ENCODE measurements around the gene ARL6IP6. TPM values are rescaled to one million over a fixed set of nuclear protein-coding genes. Genes with fewer than 3 reads are reported as not detected.

ARL6IP6 gene
- total and polyA plus RNA-seq, 2 of the 13 experiments (the other 11 are each of a cell fraction or from before 2014, with no cell fraction given) = 45.0 to 65.9 TPM

DNA sequence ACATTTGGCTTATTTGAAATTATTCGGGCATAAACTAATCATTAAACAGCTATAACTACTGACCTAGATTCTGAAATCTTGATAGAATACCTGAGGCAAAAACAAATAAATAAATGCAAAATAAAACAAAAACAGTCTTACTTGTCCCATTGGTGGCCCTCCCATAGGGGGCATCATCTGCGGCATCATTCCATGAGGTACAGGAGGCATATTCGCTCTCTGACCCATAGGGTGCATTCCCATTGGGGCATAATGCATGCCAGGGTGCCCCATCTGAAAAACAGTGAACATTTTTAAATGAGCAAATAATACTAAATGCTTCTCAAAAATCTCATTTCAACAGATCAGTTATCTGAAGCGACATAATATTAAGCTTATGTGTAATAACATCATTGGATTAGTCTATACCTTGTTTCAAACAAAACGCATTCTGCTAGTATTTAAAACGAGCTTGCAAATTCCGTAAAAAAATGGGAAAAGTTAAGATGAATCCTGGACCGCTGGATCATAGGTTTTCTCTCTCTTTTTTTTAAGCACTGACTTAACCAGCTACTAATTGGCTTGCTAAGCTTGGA lies 2.5 kb upstream of the ARL6IP6 start:
- Histone ChIP-seq H3K27me3 (ENCODE audit: control insufficient read depth in 1 of 2, insufficient read depth in 2 of 2, low read length in 2 of 2) (no peaks in the 10 kb centered on the region; a peak in 1 of 5 replicates), H3K27ac (ENCODE audit: extremely low read length, insufficient read depth, low read length) (peak overlapping the region; percentile 97), H4K20me1 (ENCODE audit: insufficient read depth, low read length) (peaks cover 50% of the 10 kb centered on the region), H3K36me3 (replicated peaks in 1 of 2; ENCODE audit: control insufficient read depth in 1 of 2, insufficient read depth in 2 of 2, low read length in 2 of 2) (peaks cover 1 to 32% of the 10 kb centered on the region in 2 experiments; a peak in 4 of 5 replicates), H2AFZ (ENCODE audit: low read length) (no peak overlapping the region), H3K4me1 (ENCODE audit: insufficient read depth, low read length) (peaks cover 48% of the 10 kb centered on the region), H3K4me2 (ENCODE audit: low read depth, low read length) (peak overlapping the region; percentile 78), H3K9me3 (ENCODE audit: low read length) (no peaks in the 10 kb centered on the region), H3K4me3 (replicated peaks in 1 of 3; ENCODE audit: insufficient read depth in 1 of 3, low read depth in 2 of 3, low read length in 3 of 3) (peak overlapping the region; percentile 75 to 96 (median 82)), H3K9ac (ENCODE audit: insufficient read depth, low read depth, low read length) (peak overlapping the region; percentile 96), H3K79me2 (ENCODE audit: insufficient read depth, low read length) (peaks cover 85% of the 10 kb centered on the region)
- CTCF ChIA-PET (ENCODE audit: low intra/inter-chr PET ratio, low total read pairs) = no interaction called here
- 4% methylated on average over 8 of the region's 8 CpGs for WGBS (ENCODE audit: low lambda C conversion rate)
- in situ Hi-C loops (cut with HindIII; ENCODE audit: extremely low pct_ligation_motif_present, low pct_unique_long_range_greater_than_20kb) = loop anchor here (5.0 to 10.0 kb wide), 2 partner anchors 539 to 891 kb away; partner anchors contain the start of genes ARL5A and STAM2
- BruUV-seq (replicated peaks) = no TSS peak
- intact Hi-C loops (cut with micrococcal nuclease; ENCODE audit: unreplicated experiment) = loop anchor here (1.0 to 5.0 kb wide), 2 partner anchors 24 to 539 kb away; partner anchors contain the start of gene STAM2
- peak; percentile 84 for DNase-seq (ENCODE audit: low spot score)
- POLR2A ChIA-PET = interaction anchor here (1.8 to 2.3 kb wide), 4 partner anchors 11 to 742 kb away, joined by 8 to 20 read pairs (median 14); partner anchors contain the start of gene STAM2
- peak; percentile 67 for FAIRE-seq
- ATAC-seq = no peak
- TF ChIP-seq SIN3A (IDR thresholded peaks at IDR 0.05; ENCODE audit: borderline replicate concordance, low read depth, low read length) (0 out of 2 replicates have a peak, but pooled peaks have one; percentile 56), NFRKB (IDR thresholded peaks at IDR 0.05) (no peak), MEIS1 (CRISPR knock-in tag; IDR thresholded peaks at IDR 0.05; ENCODE audit: borderline replicate concordance) (no peak), GATAD1 (CRISPR knock-in tag; IDR thresholded peaks at IDR 0.05) (peak; percentile 63; the same call in 1 of the 2 replicates), ZNF776 (CRISPR knock-in tag; IDR thresholded peaks at IDR 0.05) (no peak), ZNF207 (IDR thresholded peaks at IDR 0.05; ENCODE audit: borderline replicate concordance) (no peak), SIN3B (IDR thresholded peaks at IDR 0.05; ENCODE audit: low read length) (no peak), ZNF703 (CRISPR knock-in tag; IDR thresholded peaks at IDR 0.05; ENCODE audit: borderline replicate concordance) (no peak), DR1 (CRISPR knock-in tag; IDR thresholded peaks at IDR 0.05) (no peak), POLR2AphosphoS2 (IDR thresholded peaks at IDR 0.05; ENCODE audit: low read depth, low read length) (no peak), ZFP41 (CRISPR knock-in tag; IDR thresholded peaks at IDR 0.05; ENCODE audit: borderline replicate concordance) (no peak)
- TF ChIP-seq, protein P1, sequence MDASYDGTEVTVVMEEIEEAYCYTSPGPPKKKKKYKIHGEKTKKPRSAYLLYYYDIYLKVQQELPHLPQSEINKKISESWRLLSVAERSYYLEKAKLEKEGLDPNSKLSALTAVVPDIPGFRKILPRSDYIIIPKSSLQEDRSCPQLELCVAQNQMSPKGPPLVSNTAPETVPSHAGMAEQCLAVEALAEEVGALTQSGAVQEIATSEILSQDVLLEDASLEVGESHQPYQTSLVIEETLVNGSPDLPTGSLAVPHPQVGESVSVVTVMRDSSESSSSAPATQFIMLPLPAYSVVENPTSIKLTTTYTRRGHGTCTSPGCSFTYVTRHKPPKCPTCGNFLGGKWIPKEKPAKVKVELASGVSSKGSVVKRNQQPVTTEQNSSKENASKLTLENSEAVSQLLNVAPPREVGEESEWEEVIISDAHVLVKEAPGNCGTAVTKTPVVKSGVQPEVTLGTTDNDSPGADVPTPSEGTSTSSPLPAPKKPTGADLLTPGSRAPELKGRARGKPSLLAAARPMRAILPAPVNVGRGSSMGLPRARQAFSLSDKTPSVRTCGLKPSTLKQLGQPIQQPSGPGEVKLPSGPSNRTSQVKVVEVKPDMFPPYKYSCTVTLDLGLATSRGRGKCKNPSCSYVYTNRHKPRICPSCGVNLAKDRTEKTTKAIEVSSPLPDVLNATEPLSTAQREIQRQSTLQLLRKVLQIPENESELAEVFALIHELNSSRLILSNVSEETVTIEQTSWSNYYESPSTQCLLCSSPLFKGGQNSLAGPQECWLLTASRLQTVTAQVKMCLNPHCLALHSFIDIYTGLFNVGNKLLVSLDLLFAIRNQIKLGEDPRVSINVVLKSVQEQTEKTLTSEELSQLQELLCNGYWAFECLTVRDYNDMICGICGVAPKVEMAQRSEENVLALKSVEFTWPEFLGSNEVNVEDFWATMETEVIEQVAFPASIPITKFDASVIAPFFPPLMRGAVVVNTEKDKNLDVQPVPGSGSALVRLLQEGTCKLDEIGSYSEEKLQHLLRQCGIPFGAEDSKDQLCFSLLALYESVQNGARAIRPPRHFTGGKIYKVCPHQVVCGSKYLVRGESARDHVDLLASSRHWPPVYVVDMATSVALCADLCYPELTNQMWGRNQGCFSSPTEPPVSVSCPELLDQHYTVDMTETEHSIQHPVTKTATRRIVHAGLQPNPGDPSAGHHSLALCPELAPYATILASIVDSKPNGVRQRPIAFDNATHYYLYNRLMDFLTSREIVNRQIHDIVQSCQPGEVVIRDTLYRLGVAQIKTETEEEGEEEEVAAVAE (CRISPR knock-in tag; IDR thresholded peaks at IDR 0.05; ENCODE audit: borderline replicate concordance) = peak; percentile 89; the same call in 1 of the 2 replicates
- TF ChIP-seq, protein P2, sequence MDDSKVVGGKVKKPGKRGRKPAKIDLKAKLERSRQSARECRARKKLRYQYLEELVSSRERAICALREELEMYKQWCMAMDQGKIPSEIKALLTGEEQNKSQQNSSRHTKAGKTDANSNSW (CRISPR knock-in tag; IDR thresholded peaks at IDR 0.05; ENCODE audit: borderline replicate concordance) = no peak
